Endothelial cell of umbilical vein (primary cell): Measurements from ENCODE around the gene DCUN1D4. TPM values are rescaled to one million over a fixed set of nuclear protein-coding genes. Genes with fewer than 3 reads are reported as not detected.

Source experiments
- BruUV-seq: library from RNA; stranded (reverse); fragments of 400-500 nt; replicated peaks from 2 replicates; lab custom pipeline; 2021; lab: Mats Ljungman, UMichigan
- CTCF ChIA-PET: fragments of 300-600, 350-600 bp; sonication (Branson Sonifier 250); formaldehyde crosslinking; loops from one replicate; lab custom pipeline; 2021; ENCODE audit warnings: antibody characterized with exemption, inconsistent platforms; lab: Charles Lee
- POLR2A ChIA-PET: fragments of 300-600, 350-600 bp; sonication (Branson Sonifier 250); formaldehyde crosslinking; loops from one replicate; lab custom pipeline; 2021; ENCODE audit warnings: antibody characterized with exemption, inconsistent platforms; lab: Charles Lee
- DNase-seq: peaks from one replicate; pipeline ENCODE4 v3.0.0-alpha.2; 2011; ENCODE audit warnings: low read depth, low spot score
- FAIRE-seq: peaks from 2 replicates; lab custom pipeline; 2011; peaks lifted over from hg19 to GRCh38; lab: Jason Lieb, UNC
- H2AFZ ChIP-seq: 2 replicates; pipeline ENCODE4 v1.6.0; 2012; ENCODE audit warnings: low read depth, low read length, control low read depth, inconsistent platforms
- H3K27ac ChIP-seq: 2 replicates; pipeline ENCODE4 v1.5.1; 2011; ENCODE audit warnings: low read depth, mild to moderate bottlenecking, control low read depth, low read length, moderate library complexity; ENCODE audit not compliant: insufficient read depth
- H3K27me3 ChIP-seq, 2 experiments: 2 replicates each; pipeline versions ENCODE4 v1.6.0 to v1.6.1; 2011; ENCODE audit warnings: low read length in 2 of 2, mixed read lengths in 1 of 2; ENCODE audit not compliant: control insufficient read depth in 2 of 2, insufficient read depth in 2 of 2
- H3K36me3 ChIP-seq, 2 experiments: 2 replicates in 1 of 2; 3 replicates in 1 of 2; pipeline ENCODE4 v1.5.1; 2011; ENCODE audit warnings: low read length in 2 of 2, mild to moderate bottlenecking in 1 of 2, moderate library complexity in 1 of 2; ENCODE audit not compliant: control insufficient read depth in 2 of 2, insufficient read depth in 2 of 2; ENCODE audit errors: extremely low read depth in 1 of 2
- H3K4me1 ChIP-seq: 3 replicates; pipeline ENCODE4 v1.5.1; 2011; ENCODE audit warnings: mild to moderate bottlenecking, low read length; ENCODE audit not compliant: control insufficient read depth, insufficient read depth; ENCODE audit errors: extremely low read depth
- H3K4me2 ChIP-seq: 2 replicates; pipeline ENCODE4 v1.6.1; 2011; ENCODE audit warnings: low read length, control low read depth, mixed read lengths; ENCODE audit not compliant: insufficient read depth
- H3K4me3 ChIP-seq, 3 experiments: fragments of 200-600 bp in 1 of 3; sonication (generic), shearing (Covaris generic) in 1 of 3; replicated peaks in 1 of 3; 2 replicates each; pipeline ENCODE4 v1.5.1; 2011 to 2016; ENCODE audit warnings: control low read depth in 3 of 3, low read length in 3 of 3, mild to moderate bottlenecking in 2 of 3, inconsistent platforms in 1 of 3, low read depth in 1 of 3, moderate library complexity in 1 of 3; ENCODE audit not compliant: insufficient read depth in 1 of 3
- H3K79me2 ChIP-seq: 2 replicates; pipeline ENCODE4 v1.6.0; 2012; ENCODE audit warnings: low read length, inconsistent platforms; ENCODE audit not compliant: control insufficient read depth, insufficient read depth
- H3K9ac ChIP-seq: replicated peaks from 2 replicates; pipeline ENCODE3; 2011; ENCODE audit warnings: low read length, control low read depth; ENCODE audit not compliant: insufficient read depth; ENCODE audit errors: extremely low read depth
- H3K9me1 ChIP-seq: replicated peaks from 3 replicates; pipeline ENCODE4 v1.6.0; 2011; ENCODE audit warnings: mild to moderate bottlenecking, low read length; ENCODE audit not compliant: control insufficient read depth, insufficient read depth; ENCODE audit errors: extremely low read depth
- H3K9me3 ChIP-seq: replicated peaks from 2 replicates; pipeline ENCODE4 v1.5.1; 2012; ENCODE audit warnings: low read length, inconsistent platforms; ENCODE audit not compliant: control insufficient read depth, insufficient read depth
- H4K20me1 ChIP-seq: replicated peaks from 2 replicates; pipeline ENCODE3; 2011; ENCODE audit warnings: mild to moderate bottlenecking, low read length; ENCODE audit not compliant: control insufficient read depth, insufficient read depth; ENCODE audit errors: extremely low read depth
- EZH2 ChIP-seq: IDR thresholded peaks from 2 replicates; pipeline ENCODE4 v1.6.1; 2012; ENCODE audit warnings: borderline replicate concordance, low read depth, mild to moderate bottlenecking, moderate library complexity, low read length, inconsistent platforms; ENCODE audit not compliant: severe bottlenecking
- FOS ChIP-seq: IDR thresholded peaks from 2 replicates; pipeline ENCODE4 v1.6.1; 2011; ENCODE audit warnings: mild to moderate bottlenecking, low read length, moderate library complexity, borderline replicate concordance; ENCODE audit not compliant: insufficient read depth
- GATA2 ChIP-seq: IDR thresholded peaks from 2 replicates; pipeline ENCODE4 v1.7.0; 2011; ENCODE audit warnings: low read depth, mild to moderate bottlenecking, moderate library complexity, mixed read lengths, low read length; ENCODE audit not compliant: insufficient read length, insufficient read depth
- JUN ChIP-seq: IDR thresholded peaks from 2 replicates; pipeline ENCODE4 v1.6.1; 2011; ENCODE audit warnings: borderline replicate concordance, low read depth; ENCODE audit not compliant: insufficient read length, insufficient read depth
- MYC ChIP-seq: IDR thresholded peaks from one replicate; pipeline ENCODE4 v1.6.1; 2011; ENCODE audit warnings: mild to moderate bottlenecking, low read depth, low read length
- POLR2A ChIP-seq: IDR thresholded peaks from 2 replicates; pipeline ENCODE4 v1.6.1; 2012; ENCODE audit warnings: low read depth, mild to moderate bottlenecking, control low read depth, low read length
- POLR2AphosphoS5 ChIP-seq: IDR thresholded peaks from 2 replicates; pipeline ENCODE4 v1.6.1; 2012; ENCODE audit warnings: low read depth, mild to moderate bottlenecking, control low read depth, low read length, moderate library complexity; ENCODE audit not compliant: insufficient read depth
- dilution Hi-C: fragments of 300-500 bp; cut with MboI; formaldehyde crosslinking; loops from one replicate; pipeline ENCODE4 v1.15.0; 2019; ENCODE audit warnings: low sequenced_read_pairs; ENCODE audit not compliant: extremely low pct_ligation_motif_present
- intact Hi-C: fragments of 100-400 bp; cut with micrococcal nuclease; formaldehyde crosslinking; loops from one replicate; pipeline ENCODE4 v1.10.0; 2022
- polyA plus RNA-seq, 4 experiments: library from polyadenylated mRNA; depleted of rRNA in 3 of 4; stranded (reverse) in 3 of 4; unstranded in 1 of 4; fragments of >200 nt; gene quantifications; 2 replicates each; pipeline versions ENCODE4 v1.2.1 to v1.2.3, GENCODE V29; 2011 to 2012; ENCODE audit warnings: missing spikeins in 1 of 4
- total RNA-seq: library from RNA; stranded (reverse); gene quantifications from 2 replicates; pipeline ENCODE4 v1.2.3, GENCODE V29; 2021
- TF ChIP-seq, protein P1 (sequence below), 2 donors: IDR thresholded peaks; 1 replicate in 1 of 2; 2 replicates in 1 of 2; pipeline ENCODE4 v1.5.1; 2011; ENCODE audit warnings: low read length in 2 of 2, mild to moderate bottlenecking in 2 of 2, moderate library complexity in 2 of 2, control low read depth in 1 of 2, inconsistent platforms in 1 of 2, low read depth in 1 of 2; ENCODE audit not compliant: insufficient read depth in 1 of 2; ENCODE audit errors: extremely low read depth in 1 of 2
- TF ChIP-seq, protein P2 (sequence below): IDR thresholded peaks from 2 replicates; pipeline ENCODE4 v1.6.1; 2011; ENCODE audit not compliant: insufficient read depth, insufficient read length

Gene DCUN1D4
- total and polyA plus RNA-seq, 2 donors (not counting 3 experiments of a cell fraction or from before 2014, with no cell fraction given), result 24.8 to 50.6 TPM

DNA sequence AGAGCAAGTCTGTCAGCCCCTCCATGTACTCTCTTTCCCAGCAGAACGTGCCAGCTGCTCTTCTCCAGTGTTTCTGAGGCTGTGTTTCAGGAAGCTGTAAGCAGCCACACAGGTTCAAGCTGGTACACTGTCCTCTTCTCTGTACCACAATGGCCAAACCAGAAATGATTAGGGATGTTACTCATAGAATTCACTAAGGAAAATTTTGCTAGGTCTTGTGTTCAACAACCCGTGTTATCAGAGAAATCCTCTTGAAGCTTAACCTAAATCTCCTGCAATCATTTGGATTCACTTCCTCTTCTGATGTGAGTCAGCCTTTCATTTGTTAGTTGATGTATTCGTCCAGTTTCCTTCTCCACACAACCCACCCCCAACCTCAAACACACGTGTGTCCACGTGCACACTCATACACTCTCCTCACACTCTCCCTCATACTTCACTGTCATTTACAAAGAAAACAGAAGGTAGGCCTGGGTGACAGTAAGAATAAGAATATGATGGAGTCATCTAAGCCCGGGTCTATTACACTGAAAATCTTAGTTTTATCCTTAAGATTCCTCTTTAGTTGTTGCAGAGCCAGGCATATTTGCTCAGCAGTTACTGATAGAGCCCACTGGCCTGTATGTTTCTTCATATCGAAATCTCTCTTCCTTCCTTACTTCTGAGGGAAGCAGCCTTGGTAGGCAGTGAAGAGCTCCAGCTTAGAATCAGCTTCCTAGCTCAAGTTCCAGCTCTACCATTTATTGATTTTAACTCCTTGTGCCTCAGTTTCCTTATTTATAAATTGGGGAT is 63.4 kb downstream of the DCUN1D4 start:
- Histone ChIP-seq H2AFZ (peak overlapping the region; percentile 8), H3K9ac (no peak overlapping the region), H3K9me3 (no peaks in the 10 kb centered on the region), H3K4me2 (peak overlapping the region; percentile 26), H4K20me1 (peaks cover 3% of the 10 kb centered on the region), H3K9me1 (no peaks in the 10 kb centered on the region), H3K79me2 (no peaks in the 10 kb centered on the region), H3K4me3 (no peak overlapping the region), H3K4me1 (peaks cover 27% of the 10 kb centered on the region), H3K36me3 (peaks cover 10 to 15% of the 10 kb centered on the region in 2 experiments), H3K27me3 (no peaks in the 10 kb centered on the region), H3K27ac (peak overlapping the region; percentile 62)
- dilution Hi-C loops (no loop called here), intact Hi-C loops (loop anchor here (2.0 kb wide), 1 partner anchor 62 kb away; no protein-coding TSS in a partner anchor)
- peak; percentile 82 for TF ChIP-seq GATA2
- TF ChIP-seq, protein P1, sequence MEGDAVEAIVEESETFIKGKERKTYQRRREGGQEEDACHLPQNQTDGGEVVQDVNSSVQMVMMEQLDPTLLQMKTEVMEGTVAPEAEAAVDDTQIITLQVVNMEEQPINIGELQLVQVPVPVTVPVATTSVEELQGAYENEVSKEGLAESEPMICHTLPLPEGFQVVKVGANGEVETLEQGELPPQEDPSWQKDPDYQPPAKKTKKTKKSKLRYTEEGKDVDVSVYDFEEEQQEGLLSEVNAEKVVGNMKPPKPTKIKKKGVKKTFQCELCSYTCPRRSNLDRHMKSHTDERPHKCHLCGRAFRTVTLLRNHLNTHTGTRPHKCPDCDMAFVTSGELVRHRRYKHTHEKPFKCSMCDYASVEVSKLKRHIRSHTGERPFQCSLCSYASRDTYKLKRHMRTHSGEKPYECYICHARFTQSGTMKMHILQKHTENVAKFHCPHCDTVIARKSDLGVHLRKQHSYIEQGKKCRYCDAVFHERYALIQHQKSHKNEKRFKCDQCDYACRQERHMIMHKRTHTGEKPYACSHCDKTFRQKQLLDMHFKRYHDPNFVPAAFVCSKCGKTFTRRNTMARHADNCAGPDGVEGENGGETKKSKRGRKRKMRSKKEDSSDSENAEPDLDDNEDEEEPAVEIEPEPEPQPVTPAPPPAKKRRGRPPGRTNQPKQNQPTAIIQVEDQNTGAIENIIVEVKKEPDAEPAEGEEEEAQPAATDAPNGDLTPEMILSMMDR (IDR thresholded peaks at IDR 0.05; ENCODE audit: extremely low read depth in 1 of 2, insufficient read depth in 1 of 2, low read depth in 1 of 2, low read length in 2 of 2), result no peak
- peak; percentile 50 for TF ChIP-seq JUN
- TF ChIP-seq EZH2, result no peak
- TF ChIP-seq POLR2AphosphoS5, result peak; percentile 22
- TF ChIP-seq MYC, result peak; percentile 84
- TF ChIP-seq, protein P2, sequence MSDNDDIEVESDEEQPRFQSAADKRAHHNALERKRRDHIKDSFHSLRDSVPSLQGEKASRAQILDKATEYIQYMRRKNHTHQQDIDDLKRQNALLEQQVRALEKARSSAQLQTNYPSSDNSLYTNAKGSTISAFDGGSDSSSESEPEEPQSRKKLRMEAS, result peak; percentile 78
- peak; percentile 68 for TF ChIP-seq FOS
- peak; percentile 12 for TF ChIP-seq POLR2A
- ChIA-PET CTCF (interaction anchor here (1.0 to 2.3 kb wide), 7 partner anchors 10 to 109 kb away, joined by 3 to 16 read pairs (median 3); partner anchors contain the start of gene DCUN1D4), POLR2A (interaction anchor here (0.8 kb wide), 1 partner anchor 64 kb away, joined by 3 read pairs; the partner anchor contains the start of gene DCUN1D4)
- FAIRE-seq (peak; percentile 79), DNase-seq (peak; percentile 87)
- no TSS peak for BruUV-seq
